ENCODE data around the gene AGAP1. TPM values are rescaled to one million over a fixed set of nuclear protein-coding genes. Genes with fewer than 3 reads are reported as not detected.

The AGAP1 gene
- total and polyA plus RNA-seq, 10 donors = 1.1 to 26.6 (median 11.3) TPM

DNA sequence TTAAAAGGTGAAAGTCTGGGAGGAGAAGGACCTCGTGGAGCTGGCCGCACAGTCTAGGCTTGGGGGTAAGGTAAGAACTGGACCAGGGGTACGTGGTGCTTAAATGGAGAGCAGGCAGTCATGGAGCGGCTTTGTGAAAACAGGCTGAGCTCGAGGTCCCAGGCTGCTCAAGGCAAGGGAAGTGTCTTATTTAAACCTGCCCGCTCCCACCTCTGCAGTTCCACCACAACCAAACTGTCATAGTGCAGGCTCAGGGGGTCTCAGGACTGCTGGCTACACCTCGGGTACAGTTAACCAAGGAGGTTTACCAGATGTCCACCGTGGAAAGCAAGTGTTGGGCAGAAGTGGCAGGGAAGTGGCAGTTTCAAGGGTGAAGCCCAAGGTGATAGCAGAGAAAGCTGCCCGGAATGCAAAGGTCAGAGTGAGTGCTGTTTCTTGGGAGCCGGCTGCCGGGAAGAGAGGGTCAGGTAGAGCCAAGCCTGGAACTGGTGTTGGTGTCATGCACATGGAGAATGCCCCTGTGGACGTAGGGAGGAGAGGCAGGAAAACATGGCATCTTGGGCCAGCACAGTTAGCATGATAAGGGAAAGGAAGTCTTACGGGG lies 471.0 kb downstream of the AGAP1 start:
- H3K27ac ChIP-seq = no peak overlapping the region
- WGBS, 5 donors = 74 to 80% (median 77%) methylated on average over 13 of the region's 13 CpGs
- H3K4me1 ChIP-seq = no peaks in the 10 kb centered on the region
- no peaks in the 10 kb centered on the region for H3K27me3 ChIP-seq (replicated peaks in 1 of 7)
- no peak for TF ChIP-seq POLR2AphosphoS5 (IDR thresholded peaks at IDR 0.05)
- TF ChIP-seq, protein P1, sequence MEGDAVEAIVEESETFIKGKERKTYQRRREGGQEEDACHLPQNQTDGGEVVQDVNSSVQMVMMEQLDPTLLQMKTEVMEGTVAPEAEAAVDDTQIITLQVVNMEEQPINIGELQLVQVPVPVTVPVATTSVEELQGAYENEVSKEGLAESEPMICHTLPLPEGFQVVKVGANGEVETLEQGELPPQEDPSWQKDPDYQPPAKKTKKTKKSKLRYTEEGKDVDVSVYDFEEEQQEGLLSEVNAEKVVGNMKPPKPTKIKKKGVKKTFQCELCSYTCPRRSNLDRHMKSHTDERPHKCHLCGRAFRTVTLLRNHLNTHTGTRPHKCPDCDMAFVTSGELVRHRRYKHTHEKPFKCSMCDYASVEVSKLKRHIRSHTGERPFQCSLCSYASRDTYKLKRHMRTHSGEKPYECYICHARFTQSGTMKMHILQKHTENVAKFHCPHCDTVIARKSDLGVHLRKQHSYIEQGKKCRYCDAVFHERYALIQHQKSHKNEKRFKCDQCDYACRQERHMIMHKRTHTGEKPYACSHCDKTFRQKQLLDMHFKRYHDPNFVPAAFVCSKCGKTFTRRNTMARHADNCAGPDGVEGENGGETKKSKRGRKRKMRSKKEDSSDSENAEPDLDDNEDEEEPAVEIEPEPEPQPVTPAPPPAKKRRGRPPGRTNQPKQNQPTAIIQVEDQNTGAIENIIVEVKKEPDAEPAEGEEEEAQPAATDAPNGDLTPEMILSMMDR (IDR thresholded peaks at IDR 0.05 in 8 of 11, conservative IDR thresholded peaks at IDR 0.05 in 3 of 11) = no peak
- TF ChIP-seq POLR2A (IDR thresholded peaks at IDR 0.05) = no peak
- H3K4me3 ChIP-seq = no peak overlapping the region
- peaks cover 0 to 9% (median 0%) of the 10 kb centered on the region in 6 donors for H3K36me3 ChIP-seq
- intact Hi-C loops (cut with DNase I; ENCODE audit: low total_unique reads) = no loop called here
- no peaks in the 10 kb centered on the region for H3K9me3 ChIP-seq
- DNase-seq = peak; percentile 36

DNA sequence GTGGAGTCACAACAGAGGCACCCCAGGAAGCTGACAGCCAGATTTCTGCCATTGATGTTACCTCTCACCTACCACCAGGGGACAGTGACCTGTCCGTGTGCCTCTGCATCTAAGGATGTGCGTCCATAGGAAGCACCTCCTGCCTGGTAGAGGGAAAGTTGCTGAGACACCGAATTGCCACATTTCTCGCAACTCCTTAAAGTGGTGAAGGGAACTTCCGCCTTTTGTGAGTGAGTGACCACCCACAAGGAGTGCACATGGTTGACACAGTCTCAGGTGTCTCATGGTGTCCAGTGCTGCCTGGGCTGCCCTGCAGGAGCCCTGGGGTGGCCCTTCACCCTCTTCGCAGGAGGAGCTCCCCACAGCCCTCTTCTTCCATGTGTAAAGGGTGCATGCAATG lies 472.6 kb downstream of the AGAP1 start:
- Histone ChIP-seq H3K27ac (no peak overlapping the region), H3K4me3 (no peak overlapping the region), H3K36me3 (peaks cover 0 to 17% (median 0%) of the 10 kb centered on the region in 6 donors), H3K27me3 (replicated peaks in 1 of 7) (no peaks in the 10 kb centered on the region), H3K9me3 (no peaks in the 10 kb centered on the region), H3K4me1 (no peaks in the 10 kb centered on the region)
- WGBS, 5 donors = 69 to 83% (median 70%) methylated on average over 5 to 6 of the region's 6 CpGs
- intact Hi-C loops (cut with DNase I; ENCODE audit: low total_unique reads) = no loop called here
- DNase-seq = peak; percentile 32
- TF ChIP-seq POLR2AphosphoS5 (IDR thresholded peaks at IDR 0.05) (no peak), POLR2A (IDR thresholded peaks at IDR 0.05) (no peak)
- TF ChIP-seq, protein P1 (IDR thresholded peaks at IDR 0.05 in 8 of 11, conservative IDR thresholded peaks at IDR 0.05 in 3 of 11) = no peak

DNA sequence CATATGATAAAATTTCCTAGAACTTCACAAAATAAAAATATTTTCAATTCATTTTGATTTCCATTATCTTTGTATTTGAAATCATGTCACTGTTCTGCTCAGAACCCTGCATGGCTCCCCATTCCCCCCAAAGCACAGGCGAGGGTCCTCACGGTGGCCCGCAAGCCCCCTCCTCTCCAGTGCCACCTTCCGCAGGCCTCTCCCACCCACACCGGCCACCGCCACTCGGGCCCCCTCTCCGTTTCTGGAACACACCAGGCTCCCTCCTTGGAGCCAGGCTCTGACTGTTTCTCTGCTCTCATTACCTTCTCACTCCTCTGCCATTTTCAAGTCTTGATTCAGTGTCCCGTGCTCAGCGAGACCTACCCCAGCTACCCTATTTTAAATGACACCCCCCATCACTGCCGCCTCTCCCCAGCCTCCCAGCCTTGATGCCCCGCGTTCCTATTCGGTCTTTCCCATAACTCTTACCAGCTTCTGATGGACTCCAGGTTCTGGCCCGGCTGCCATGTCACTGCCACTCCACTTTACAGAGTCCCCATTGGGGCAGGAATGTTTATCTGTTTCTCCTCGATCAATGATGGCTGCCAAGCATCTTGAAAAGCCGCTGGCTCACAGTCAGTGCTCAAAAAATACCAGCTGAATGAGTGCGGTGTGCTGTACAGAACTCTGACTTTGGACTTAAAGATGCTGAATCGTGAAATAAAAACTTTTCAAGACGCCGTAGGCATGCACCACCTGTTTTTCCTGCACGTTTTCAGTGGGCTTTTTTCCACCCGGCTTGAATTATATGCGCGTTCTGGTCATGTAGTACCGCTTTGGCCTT lies 473.3 kb downstream of the AGAP1 start:
- no peak overlapping the region for H3K27ac ChIP-seq
- intact Hi-C loops (cut with DNase I; ENCODE audit: low total_unique reads) = no loop called here
- no peaks in the 10 kb centered on the region for H3K4me1 ChIP-seq
- TF ChIP-seq POLR2A (IDR thresholded peaks at IDR 0.05) = no peak
- no peak overlapping the region for H3K4me3 ChIP-seq
- H3K36me3 ChIP-seq = peaks cover 0 to 17% (median 0%) of the 10 kb centered on the region in 6 donors
- WGBS, 5 donors = 91 to 95% (median 92%) methylated on average over 26 of the region's 26 CpGs
- H3K27me3 ChIP-seq (replicated peaks in 1 of 7) = no peaks in the 10 kb centered on the region
- H3K9me3 ChIP-seq = no peaks in the 10 kb centered on the region
- peak; percentile 50 for DNase-seq

- Histone ChIP-seq H3K36me3 (peaks cover 0 to 17% (median 0%) of the 10 kb centered on the region in 6 donors), H3K4me1 (no peaks in the 10 kb centered on the region), H3K27ac (no peak overlapping the region), H3K4me3 (no peak overlapping the region), H3K9me3 (no peaks in the 10 kb centered on the region), H3K27me3 (replicated peaks in 1 of 7) (no peaks in the 10 kb centered on the region)
- 90 to 95% (median 92%) methylated on average over 8 of the region's 8 CpGs for WGBS, 5 donors
- intact Hi-C loops (cut with DNase I; ENCODE audit: low total_unique reads) = no loop called here
- DNase-seq = no peak
- no peak for TF ChIP-seq POLR2A (IDR thresholded peaks at IDR 0.05)
- TF ChIP-seq, protein P1 (IDR thresholded peaks at IDR 0.05 in 8 of 11, conservative IDR thresholded peaks at IDR 0.05 in 3 of 11) = no peak
- no peak for TF ChIP-seq POLR2AphosphoS5 (IDR thresholded peaks at IDR 0.05)
Measured at GRCh38 chr2:235968155-235968554, 474.3 kb downstream of the AGAP1 start.

Data from spleen (tissue), 11 donors.